ENCODE results near the gene ADAMTS17.

DNA sequence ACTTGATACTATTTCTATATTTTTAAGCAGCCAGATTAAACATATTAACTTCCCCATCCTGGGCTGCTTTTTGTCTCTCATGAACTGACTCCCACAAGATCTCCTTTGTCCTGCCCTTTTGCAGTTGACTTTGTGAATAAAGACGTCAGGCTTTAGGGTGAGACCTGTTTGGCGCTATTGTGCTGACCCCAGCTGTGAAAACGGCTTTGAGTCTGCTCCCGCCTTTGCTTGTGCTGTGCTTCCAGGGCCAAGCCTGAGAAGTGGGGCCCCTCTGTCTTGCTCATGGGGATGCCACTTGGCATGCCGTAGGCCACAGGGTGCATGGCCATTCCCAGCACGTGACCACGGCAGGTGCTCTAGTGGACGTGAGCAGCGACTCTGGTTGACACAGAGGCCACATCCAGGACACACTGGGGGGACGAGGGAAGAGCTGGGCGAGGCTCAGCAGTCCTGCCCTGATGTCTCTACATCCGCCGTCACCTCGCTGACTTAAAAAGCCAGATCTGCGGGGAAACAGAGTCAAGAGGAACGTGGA lies 339.6 kb downstream of the ADAMTS17 start:
- TF ChIP-seq, protein P1, sequence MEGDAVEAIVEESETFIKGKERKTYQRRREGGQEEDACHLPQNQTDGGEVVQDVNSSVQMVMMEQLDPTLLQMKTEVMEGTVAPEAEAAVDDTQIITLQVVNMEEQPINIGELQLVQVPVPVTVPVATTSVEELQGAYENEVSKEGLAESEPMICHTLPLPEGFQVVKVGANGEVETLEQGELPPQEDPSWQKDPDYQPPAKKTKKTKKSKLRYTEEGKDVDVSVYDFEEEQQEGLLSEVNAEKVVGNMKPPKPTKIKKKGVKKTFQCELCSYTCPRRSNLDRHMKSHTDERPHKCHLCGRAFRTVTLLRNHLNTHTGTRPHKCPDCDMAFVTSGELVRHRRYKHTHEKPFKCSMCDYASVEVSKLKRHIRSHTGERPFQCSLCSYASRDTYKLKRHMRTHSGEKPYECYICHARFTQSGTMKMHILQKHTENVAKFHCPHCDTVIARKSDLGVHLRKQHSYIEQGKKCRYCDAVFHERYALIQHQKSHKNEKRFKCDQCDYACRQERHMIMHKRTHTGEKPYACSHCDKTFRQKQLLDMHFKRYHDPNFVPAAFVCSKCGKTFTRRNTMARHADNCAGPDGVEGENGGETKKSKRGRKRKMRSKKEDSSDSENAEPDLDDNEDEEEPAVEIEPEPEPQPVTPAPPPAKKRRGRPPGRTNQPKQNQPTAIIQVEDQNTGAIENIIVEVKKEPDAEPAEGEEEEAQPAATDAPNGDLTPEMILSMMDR (IDR thresholded peaks at IDR 0.05; ENCODE audit: low read depth, low read length): no peak
- no peak for TF ChIP-seq POLR2A (IDR thresholded peaks at IDR 0.05; ENCODE audit: extremely low read depth, insufficient read length)
